SK-N-SH (cell line): ENCODE results near the gene CCDC191.

Source experiments
- EZH2phosphoT487 ChIP-seq: fragments of 200-600 bp; sonication (generic); IDR thresholded peaks from 2 replicates; pipeline ENCODE4 v1.6.1; 2017; ENCODE audit warnings: low read depth, mixed run types, mild to moderate bottlenecking, antibody characterized with exemption, moderate library complexity, borderline replicate concordance
- MAX ChIP-seq: IDR thresholded peaks from 2 replicates; pipeline ENCODE4 v1.4.0; 2012; ENCODE audit warnings: low read depth
- MXI1 ChIP-seq: IDR thresholded peaks from 2 replicates; pipeline ENCODE4 v1.6.1; 2012; ENCODE audit warnings: mild to moderate bottlenecking, low read depth, low read length, improper control_type of control experiment
- NFIC ChIP-seq: IDR thresholded peaks from 2 replicates; pipeline ENCODE4 v1.4.0; 2012; ENCODE audit warnings: borderline replicate concordance
- REST ChIP-seq: IDR thresholded peaks from 2 replicates; pipeline ENCODE4 v1.6.1; 2012; ENCODE audit warnings: mild to moderate bottlenecking, low read depth, low read length, moderate library complexity
- TEAD4 ChIP-seq: IDR thresholded peaks from 2 replicates; pipeline ENCODE4 v1.4.0; 2012; ENCODE audit warnings: mild to moderate bottlenecking, borderline replicate concordance; ENCODE audit not compliant: insufficient read depth
- TF ChIP-seq, protein P1 (sequence below): fragments of 200-600 bp; sonication (generic); IDR thresholded peaks from 2 replicates; pipeline ENCODE4 v1.6.1; 2017; ENCODE audit warnings: antibody characterized with exemption, mild to moderate bottlenecking, moderate library complexity
- TF ChIP-seq, protein P2 (sequence below): fragments of 150-350 bp; IDR thresholded peaks from 2 replicates; pipeline ENCODE4 v1.6.1; 2017; ENCODE audit warnings: antibody characterized with exemption, low read length, low read depth, borderline replicate concordance

DNA sequence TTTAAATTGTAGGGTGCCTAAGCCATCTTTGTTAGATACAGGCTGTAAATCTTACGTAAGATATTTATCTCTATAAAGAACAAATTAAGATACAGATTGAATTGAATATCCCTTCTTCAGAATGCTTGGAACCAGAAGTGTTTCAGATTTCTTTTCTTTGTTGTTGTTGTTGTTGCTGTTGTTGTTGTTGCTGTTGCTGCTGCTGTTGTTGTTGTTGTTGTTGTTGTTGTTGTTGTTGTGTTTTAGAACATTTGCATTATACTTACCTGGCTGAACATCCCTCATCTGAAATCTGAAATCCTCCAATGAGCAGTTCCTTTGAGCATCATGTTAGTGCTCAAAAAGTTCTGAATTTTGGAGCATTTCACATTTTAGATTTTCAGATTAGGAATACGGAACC is 26.8 kb upstream of the CCDC191 start:
- TF ChIP-seq, protein P1, sequence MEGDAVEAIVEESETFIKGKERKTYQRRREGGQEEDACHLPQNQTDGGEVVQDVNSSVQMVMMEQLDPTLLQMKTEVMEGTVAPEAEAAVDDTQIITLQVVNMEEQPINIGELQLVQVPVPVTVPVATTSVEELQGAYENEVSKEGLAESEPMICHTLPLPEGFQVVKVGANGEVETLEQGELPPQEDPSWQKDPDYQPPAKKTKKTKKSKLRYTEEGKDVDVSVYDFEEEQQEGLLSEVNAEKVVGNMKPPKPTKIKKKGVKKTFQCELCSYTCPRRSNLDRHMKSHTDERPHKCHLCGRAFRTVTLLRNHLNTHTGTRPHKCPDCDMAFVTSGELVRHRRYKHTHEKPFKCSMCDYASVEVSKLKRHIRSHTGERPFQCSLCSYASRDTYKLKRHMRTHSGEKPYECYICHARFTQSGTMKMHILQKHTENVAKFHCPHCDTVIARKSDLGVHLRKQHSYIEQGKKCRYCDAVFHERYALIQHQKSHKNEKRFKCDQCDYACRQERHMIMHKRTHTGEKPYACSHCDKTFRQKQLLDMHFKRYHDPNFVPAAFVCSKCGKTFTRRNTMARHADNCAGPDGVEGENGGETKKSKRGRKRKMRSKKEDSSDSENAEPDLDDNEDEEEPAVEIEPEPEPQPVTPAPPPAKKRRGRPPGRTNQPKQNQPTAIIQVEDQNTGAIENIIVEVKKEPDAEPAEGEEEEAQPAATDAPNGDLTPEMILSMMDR, result no peak
- TF ChIP-seq EZH2phosphoT487, result no peak
- TF ChIP-seq, protein P2, sequence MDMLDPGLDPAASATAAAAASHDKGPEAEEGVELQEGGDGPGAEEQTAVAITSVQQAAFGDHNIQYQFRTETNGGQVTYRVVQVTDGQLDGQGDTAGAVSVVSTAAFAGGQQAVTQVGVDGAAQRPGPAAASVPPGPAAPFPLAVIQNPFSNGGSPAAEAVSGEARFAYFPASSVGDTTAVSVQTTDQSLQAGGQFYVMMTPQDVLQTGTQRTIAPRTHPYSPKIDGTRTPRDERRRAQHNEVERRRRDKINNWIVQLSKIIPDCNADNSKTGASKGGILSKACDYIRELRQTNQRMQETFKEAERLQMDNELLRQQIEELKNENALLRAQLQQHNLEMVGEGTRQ, result no peak
- no peak for TF ChIP-seq NFIC
- TF ChIP-seq REST, result no peak
- no peak for TF ChIP-seq MXI1
- no peak for TF ChIP-seq TEAD4
- TF ChIP-seq MAX, result no peak
